Activated naive CD4-positive, alpha-beta T cell treated with anti-CD3 and anti-CD28 coated beads, Interleukin-2, amount 10 ng/mL, durations not matched to agents 7 days and 5 days (primary cell): ENCODE measurements around the gene GM2A.

Source experiments
- CTCF ChIA-PET: fragments of 350-600 bp; sonication (Branson Sonifier 250); formaldehyde crosslinking; loops from one replicate; lab custom pipeline; 2021; ENCODE audit warnings: antibody characterized with exemption; lab: Charles Lee
- DNase-seq: peaks from one replicate; pipeline ENCODE4 v3.0.0-alpha.2; 2020
- H3K27ac Mint-ChIP-seq: one replicate; pipeline ENCODE4 v1.8.0; 2021; ENCODE audit warnings: mild to moderate bottlenecking, moderate library complexity, mixed read lengths
- H3K27me3 Mint-ChIP-seq: one replicate; pipeline ENCODE4 v1.8.0; 2021; ENCODE audit warnings: mild to moderate bottlenecking, mixed read lengths
- H3K36me3 Mint-ChIP-seq: one replicate; pipeline ENCODE4 v1.8.0; 2021; ENCODE audit warnings: mixed read lengths
- H3K4me1 Mint-ChIP-seq: one replicate; pipeline ENCODE4 v1.8.0; 2021; ENCODE audit warnings: mixed read lengths
- H3K4me3 Mint-ChIP-seq: one replicate; pipeline ENCODE4 v1.8.0; 2021; ENCODE audit warnings: mild to moderate bottlenecking, moderate library complexity, mixed read lengths
- H3K9me3 Mint-ChIP-seq: one replicate; pipeline ENCODE4 v1.8.0; 2021; ENCODE audit warnings: mixed read lengths

The GM2A gene

GRCh38 chr5:151271336-151271735 lies 18.4 kb downstream of the GM2A start:
- Mint-ChIP-seq H3K4me3 (no peak overlapping the region), H3K27me3 (no peaks in the 10 kb centered on the region), H3K4me1 (no peaks in the 10 kb centered on the region), H3K36me3 (peaks cover 13% of the 10 kb centered on the region), H3K9me3 (no peaks in the 10 kb centered on the region), H3K27ac (no peak overlapping the region)
- CTCF ChIA-PET: no interaction called here
- DNase-seq: no peak

DNA sequence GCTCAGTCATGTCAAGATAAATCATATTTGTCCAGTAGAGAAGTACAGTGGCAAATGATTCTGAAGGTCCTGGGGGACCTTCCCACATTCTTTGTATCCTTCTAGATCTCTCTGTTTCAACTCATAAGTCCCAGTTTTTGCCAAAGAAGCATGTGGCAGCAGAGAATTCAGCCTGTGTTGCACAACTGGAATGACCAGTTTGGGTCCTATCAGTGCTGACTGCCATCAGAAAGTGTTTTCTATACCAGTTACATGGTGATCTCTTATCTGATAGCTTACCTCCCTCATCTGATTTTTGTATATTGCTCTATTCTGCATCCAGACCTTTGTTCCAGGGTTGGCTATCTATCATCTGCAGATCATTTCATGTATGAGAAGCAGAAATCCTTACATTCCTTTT lies 21.7 kb downstream of the GM2A start:
- peaks cover 3% of the 10 kb centered on the region for H3K27me3 Mint-ChIP-seq
- no peak overlapping the region for H3K27ac Mint-ChIP-seq
- no peak overlapping the region for H3K4me3 Mint-ChIP-seq
- no peaks in the 10 kb centered on the region for H3K36me3 Mint-ChIP-seq
- CTCF ChIA-PET: interaction anchor here (0.6 kb wide), 1 partner anchor 473 kb away, joined by 3 read pairs; no protein-coding TSS in a partner anchor
- H3K9me3 Mint-ChIP-seq: no peaks in the 10 kb centered on the region
- H3K4me1 Mint-ChIP-seq: no peaks in the 10 kb centered on the region
- DNase-seq: no peak

DNA sequence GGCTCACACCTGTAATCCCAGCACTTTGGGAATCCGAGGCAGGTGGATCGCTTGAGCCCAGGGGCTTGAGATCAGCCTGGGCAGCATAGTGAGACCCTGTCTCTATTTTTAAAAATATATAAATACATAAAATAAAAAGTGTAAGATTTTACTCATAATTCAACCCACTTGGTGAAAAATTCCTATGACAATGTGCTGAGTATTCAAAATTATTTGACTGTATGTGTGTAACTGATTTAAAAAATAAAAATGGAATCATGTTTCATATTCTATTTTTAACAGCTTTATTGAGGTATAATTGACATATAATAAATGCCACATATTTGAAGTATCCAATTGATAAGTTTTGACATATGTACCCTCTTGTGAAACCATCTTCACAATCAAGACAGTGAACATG lies 22.8 kb downstream of the GM2A start:
- no peak for DNase-seq
- Mint-ChIP-seq H3K4me3 (no peak overlapping the region), H3K4me1 (no peaks in the 10 kb centered on the region), H3K36me3 (no peaks in the 10 kb centered on the region), H3K9me3 (no peaks in the 10 kb centered on the region), H3K27ac (no peak overlapping the region), H3K27me3 (peaks cover 4% of the 10 kb centered on the region)
- CTCF ChIA-PET: no interaction called here

GRCh38 chr5:151278845-151279244 lies 25.9 kb downstream of the GM2A start:
- Mint-ChIP-seq H3K27ac (no peak overlapping the region), H3K4me1 (no peaks in the 10 kb centered on the region), H3K9me3 (no peaks in the 10 kb centered on the region), H3K27me3 (peaks cover 10% of the 10 kb centered on the region), H3K4me3 (no peak overlapping the region), H3K36me3 (no peaks in the 10 kb centered on the region)
- no peak for DNase-seq
- CTCF ChIA-PET: interaction anchor here (0.9 to 1.2 kb wide), 2 partner anchors 100 to 347 kb away, joined by 3 to 4 read pairs; no protein-coding TSS in a partner anchor

DNA sequence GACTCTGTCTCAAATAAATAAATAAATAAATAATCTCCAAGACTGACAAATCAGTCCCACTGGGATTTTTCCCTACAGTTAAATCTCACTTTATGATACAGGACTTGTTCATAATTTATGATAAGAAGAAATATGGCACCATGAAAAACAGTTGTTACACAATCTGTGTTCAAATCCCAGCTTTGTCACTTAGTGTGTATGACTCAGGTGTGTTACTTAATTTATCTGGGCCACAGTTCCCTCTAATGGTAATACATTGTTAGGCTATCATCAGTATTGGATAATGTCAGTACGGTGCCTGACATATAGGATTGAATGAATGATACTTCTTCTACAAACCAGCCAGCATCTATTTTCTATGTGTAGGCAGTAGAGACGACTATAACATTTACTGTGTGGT lies 27.5 kb downstream of the GM2A start:
- H3K4me3 Mint-ChIP-seq: no peak overlapping the region
- H3K9me3 Mint-ChIP-seq: no peaks in the 10 kb centered on the region
- H3K27ac Mint-ChIP-seq: no peak overlapping the region
- no peak for DNase-seq
- H3K27me3 Mint-ChIP-seq: peaks cover 13% of the 10 kb centered on the region
- H3K36me3 Mint-ChIP-seq: no peaks in the 10 kb centered on the region
- H3K4me1 Mint-ChIP-seq: no peaks in the 10 kb centered on the region
- CTCF ChIA-PET: interaction anchor here (1.8 kb wide), 1 partner anchor 36 kb away, joined by 6 read pairs; no protein-coding TSS in a partner anchor

DNA sequence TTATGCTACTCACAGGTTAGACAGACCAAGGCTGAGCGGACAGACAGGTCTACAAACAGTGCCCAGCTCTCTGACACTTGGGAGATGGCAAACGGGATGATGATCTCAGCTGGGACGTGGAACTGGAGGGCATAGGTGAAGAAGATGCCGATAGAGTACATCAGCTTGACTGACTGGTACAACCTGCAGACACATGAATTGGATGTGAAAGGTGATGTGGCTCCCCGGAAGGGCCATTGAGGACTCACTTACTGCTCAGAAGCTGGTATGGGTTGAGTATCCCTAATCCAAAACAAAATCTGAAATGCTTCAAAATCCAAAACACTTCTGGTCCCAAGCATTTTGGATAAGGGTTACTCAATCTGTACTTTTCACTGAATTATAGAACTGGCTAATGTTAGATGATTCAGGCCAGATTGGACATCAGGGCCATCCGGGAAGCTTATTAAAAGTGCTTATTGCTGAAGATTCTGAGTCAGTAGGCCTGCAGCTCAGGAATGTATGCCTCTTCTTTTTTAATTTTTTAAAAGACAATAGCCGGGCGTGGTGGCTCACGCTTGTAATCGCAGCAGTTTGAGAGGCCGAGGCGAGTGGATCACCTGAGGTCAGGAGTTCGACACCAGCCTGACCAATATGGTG lies 28.1 kb downstream of the GM2A start:
- CTCF ChIA-PET: interaction anchor here (1.8 kb wide), 1 partner anchor 35 kb away, joined by 6 read pairs; no protein-coding TSS in a partner anchor
- Mint-ChIP-seq H3K4me3 (no peak overlapping the region), H3K4me1 (no peaks in the 10 kb centered on the region), H3K27ac (no peak overlapping the region), H3K9me3 (no peaks in the 10 kb centered on the region), H3K36me3 (no peaks in the 10 kb centered on the region), H3K27me3 (peaks cover 13% of the 10 kb centered on the region)
- no peak for DNase-seq

GRCh38 chr5:151283120-151283825 lies 30.3 kb downstream of the GM2A start:
- H3K4me3 Mint-ChIP-seq: no peak overlapping the region
- H3K27me3 Mint-ChIP-seq: peaks cover 10% of the 10 kb centered on the region
- H3K4me1 Mint-ChIP-seq: no peaks in the 10 kb centered on the region
- no peaks in the 10 kb centered on the region for H3K9me3 Mint-ChIP-seq
- no peaks in the 10 kb centered on the region for H3K36me3 Mint-ChIP-seq
- no peak for DNase-seq
- no peak overlapping the region for H3K27ac Mint-ChIP-seq
- CTCF ChIA-PET: interaction anchor here (1.0 to 1.4 kb wide), 2 partner anchors 19 to 215 kb away, joined by 3 read pairs; no protein-coding TSS in a partner anchor

- Mint-ChIP-seq H3K36me3 (no peaks in the 10 kb centered on the region), H3K27me3 (peaks cover 10% of the 10 kb centered on the region), H3K4me3 (no peak overlapping the region), H3K4me1 (no peaks in the 10 kb centered on the region), H3K9me3 (no peaks in the 10 kb centered on the region), H3K27ac (no peak overlapping the region)
- no peak for DNase-seq
- CTCF ChIA-PET: no interaction called here
Observed at GRCh38 chr5:151284392-151284967, 31.5 kb downstream of the GM2A start.

DNA sequence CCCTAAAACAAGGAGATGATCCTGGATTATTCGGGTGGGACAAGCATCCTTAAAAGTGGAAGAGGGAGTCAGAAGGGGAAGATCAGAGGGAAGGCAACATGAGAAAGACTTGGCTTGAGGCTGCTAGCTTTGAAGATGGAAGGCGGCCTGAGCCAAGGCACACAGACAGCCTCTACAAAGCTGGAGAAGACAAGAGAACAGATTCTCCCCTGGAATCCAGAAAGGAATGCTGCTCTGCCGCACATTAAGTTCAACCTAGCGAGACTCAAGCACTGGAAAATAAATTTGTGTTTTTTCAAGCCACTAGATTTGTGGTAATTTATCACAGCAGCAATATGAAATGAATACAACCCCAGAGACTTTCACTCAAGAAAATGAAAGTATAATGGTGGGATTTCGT lies 32.7 kb downstream of the GM2A start:
- Mint-ChIP-seq H3K27me3 (peaks cover 10% of the 10 kb centered on the region), H3K4me3 (no peak overlapping the region), H3K36me3 (no peaks in the 10 kb centered on the region), H3K4me1 (no peaks in the 10 kb centered on the region), H3K9me3 (no peaks in the 10 kb centered on the region), H3K27ac (no peak overlapping the region)
- CTCF ChIA-PET: no interaction called here
- no peak for DNase-seq

GRCh38 chr5:151286246-151286645 lies 33.3 kb downstream of the GM2A start:
- Mint-ChIP-seq H3K36me3 (no peaks in the 10 kb centered on the region), H3K27me3 (peaks cover 7% of the 10 kb centered on the region), H3K4me3 (no peak overlapping the region), H3K4me1 (no peaks in the 10 kb centered on the region), H3K9me3 (no peaks in the 10 kb centered on the region), H3K27ac (no peak overlapping the region)
- CTCF ChIA-PET: no interaction called here
- no peak for DNase-seq

DNA sequence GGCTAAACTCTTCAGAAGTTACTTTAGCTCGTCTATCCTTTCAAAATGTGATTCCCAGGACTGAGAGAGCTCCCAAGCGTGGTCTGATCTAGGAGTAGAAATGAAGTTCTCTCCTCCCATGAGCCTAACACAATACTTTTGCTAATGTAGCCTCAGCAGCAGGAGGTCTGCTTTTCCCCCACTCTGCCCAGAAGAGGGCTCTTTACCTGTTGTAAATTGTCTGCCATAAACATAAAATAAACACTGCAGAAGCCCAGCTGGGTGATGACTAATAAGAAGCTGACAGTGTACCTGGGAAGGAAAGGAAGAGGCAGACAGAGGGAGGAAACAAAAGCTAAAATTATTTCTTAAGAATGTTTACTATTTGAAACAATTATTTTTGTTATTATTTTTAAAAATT lies 35.2 kb downstream of the GM2A start:
- Mint-ChIP-seq H3K27me3 (peaks cover 7% of the 10 kb centered on the region), H3K36me3 (no peaks in the 10 kb centered on the region), H3K4me1 (no peaks in the 10 kb centered on the region), H3K9me3 (no peaks in the 10 kb centered on the region), H3K4me3 (no peak overlapping the region), H3K27ac (no peak overlapping the region)
- CTCF ChIA-PET: interaction anchor here (0.7 to 1.2 kb wide), 2 partner anchors 28 to 364 kb away, joined by 3 read pairs; no protein-coding TSS in a partner anchor
- no peak for DNase-seq

GRCh38 chr5:151293624-151294023 lies 40.6 kb downstream of the GM2A start:
- Mint-ChIP-seq H3K27ac (no peak overlapping the region), H3K9me3 (no peaks in the 10 kb centered on the region), H3K27me3 (peaks cover 4% of the 10 kb centered on the region), H3K4me1 (peaks cover 6% of the 10 kb centered on the region), H3K36me3 (no peaks in the 10 kb centered on the region), H3K4me3 (no peak overlapping the region)
- DNase-seq: no peak
- CTCF ChIA-PET: no interaction called here

DNA sequence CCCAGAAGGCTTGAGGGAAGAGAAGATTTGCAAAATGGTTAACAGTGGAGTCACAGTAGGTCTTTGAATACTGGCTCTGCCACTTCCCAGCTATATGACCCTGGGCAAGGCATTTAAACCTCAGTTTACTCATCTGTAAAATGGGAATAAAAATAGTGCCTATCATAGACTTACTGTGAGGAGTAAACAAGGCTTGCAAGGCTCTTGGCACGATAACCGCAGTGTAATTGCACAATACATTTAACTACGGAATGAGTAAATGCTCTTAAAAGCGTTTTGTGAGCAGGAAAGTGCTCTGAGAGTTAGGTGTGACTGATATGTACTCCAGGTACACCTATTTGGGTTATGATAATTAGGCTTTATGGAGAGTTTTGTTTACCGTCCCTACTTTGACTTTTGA lies 42.2 kb downstream of the GM2A start:
- no peak overlapping the region for H3K4me3 Mint-ChIP-seq
- peaks cover 4% of the 10 kb centered on the region for H3K27me3 Mint-ChIP-seq
- H3K36me3 Mint-ChIP-seq: no peaks in the 10 kb centered on the region
- H3K9me3 Mint-ChIP-seq: no peaks in the 10 kb centered on the region
- CTCF ChIA-PET: no interaction called here
- H3K27ac Mint-ChIP-seq: no peak overlapping the region
- H3K4me1 Mint-ChIP-seq: peaks cover 6% of the 10 kb centered on the region
- no peak for DNase-seq

- H3K4me3 Mint-ChIP-seq: no peak overlapping the region
- no peak overlapping the region for H3K27ac Mint-ChIP-seq
- peaks cover 6% of the 10 kb centered on the region for H3K4me1 Mint-ChIP-seq
- CTCF ChIA-PET: no interaction called here
- peaks cover 4% of the 10 kb centered on the region for H3K27me3 Mint-ChIP-seq
- DNase-seq: no peak
- no peaks in the 10 kb centered on the region for H3K36me3 Mint-ChIP-seq
- no peaks in the 10 kb centered on the region for H3K9me3 Mint-ChIP-seq
Observed at GRCh38 chr5:151295791-151296477, 42.9 kb downstream of the GM2A start.
